GM10266 (cell line): ENCODE measurements around the gene PRDM16.

ENCODE experiments used
- DNase-seq: peaks from one replicate; pipeline ENCODE4 v3.0.0; 2012; ENCODE audit errors: extremely low spot score
- CTCF ChIP-seq: IDR thresholded peaks from 2 replicates; pipeline ENCODE4 v1.5.1; 2012; ENCODE audit warnings: mild to moderate bottlenecking, low read depth; ENCODE audit not compliant: control insufficient read depth, insufficient read depth; ENCODE audit errors: missing control alignments

PRDM16 gene

GRCh38 chr1:3471356-3472087 lies 402.5 kb downstream of the PRDM16 start:
- no peak for DNase-seq
- no peak for TF ChIP-seq CTCF

GRCh38 chr1:3472088-3472850 lies 403.3 kb downstream of the PRDM16 start:
- TF ChIP-seq CTCF, result no peak

GRCh38 chr1:3472906-3473305 lies 403.9 kb downstream of the PRDM16 start:
- no peak for DNase-seq
- no peak for TF ChIP-seq CTCF

More at GRCh38 chr1:3472088-3472850, 403.3 kb downstream of the PRDM16 start:
- no peak for DNase-seq

- no peak for DNase-seq
- no peak for TF ChIP-seq CTCF
These were observed 404.4 kb downstream of the PRDM16 start for GRCh38 chr1:3473381-3473844.

GRCh38 chr1:3474016-3474415 lies 405.0 kb downstream of the PRDM16 start:
- DNase-seq, result no peak
- no peak for TF ChIP-seq CTCF

GRCh38 chr1:3474421-3474820 lies 405.4 kb downstream of the PRDM16 start:
- no peak for DNase-seq
- TF ChIP-seq CTCF, result no peak
